Smooth muscle cell (in vitro differentiated cells): Measurements from ENCODE around the gene MAVS. TPM values are rescaled to one million over a fixed set of nuclear protein-coding genes. Genes with fewer than 3 reads are reported as not detected.

Experiments
- DNase-seq: peaks from one replicate; lab custom pipeline; 2025; ENCODE audit not compliant: unreplicated experiment; lab: John Stamatoyannopoulos, UW
- H2AFZ ChIP-seq: fragments of 200-600 bp; sonication (generic); 2 replicates; pipeline ENCODE4 v1.6.0; 2016; ENCODE audit warnings: antibody characterized with exemption, low read depth, mild to moderate bottlenecking
- H3F3A ChIP-seq: fragments of 200-600 bp; sonication (generic); 2 replicates; pipeline ENCODE4 v1.6.0; 2017; ENCODE audit warnings: antibody characterized with exemption, low read depth
- H3K27ac ChIP-seq: fragments of 200-600 bp; sonication (generic); 2 replicates; pipeline ENCODE4 v1.5.1; 2016; ENCODE audit warnings: low read depth, mild to moderate bottlenecking
- H3K27me3 ChIP-seq: fragments of 200-600 bp; sonication (generic); 2 replicates; pipeline ENCODE4 v1.6.1; 2016; ENCODE audit warnings: low read depth, mild to moderate bottlenecking
- H3K36me3 ChIP-seq: fragments of 200-600 bp; sonication (generic); 2 replicates; pipeline ENCODE4 v1.5.1; 2016; ENCODE audit warnings: low read depth
- H3K4me1 ChIP-seq: fragments of 200-600 bp; sonication (generic); 2 replicates; pipeline ENCODE4 v1.5.1; 2016; ENCODE audit warnings: low read depth
- H3K4me2 ChIP-seq: fragments of 200-600 bp; sonication (generic); 2 replicates; pipeline ENCODE4 v1.6.0; 2016; ENCODE audit warnings: mild to moderate bottlenecking
- H3K4me3 ChIP-seq: fragments of 200-600 bp; sonication (generic); 2 replicates; pipeline ENCODE4 v1.5.1; 2016; ENCODE audit warnings: mild to moderate bottlenecking
- H3K79me2 ChIP-seq: fragments of 200-600 bp; sonication (generic); 2 replicates; pipeline ENCODE4 v1.6.0; 2016; ENCODE audit warnings: low read depth, mild to moderate bottlenecking
- H3K9ac ChIP-seq: fragments of 200-600 bp; sonication (generic); 2 replicates; pipeline ENCODE4 v1.6.0; 2016; ENCODE audit warnings: low read depth
- H3K9me3 ChIP-seq: fragments of 200-600 bp; sonication (generic); replicated peaks from 2 replicates; pipeline ENCODE4 v1.5.1; 2016; ENCODE audit warnings: low read depth
- H4K20me1 ChIP-seq: fragments of 200-600 bp; sonication (generic); 2 replicates; pipeline ENCODE4 v1.6.0; 2016; ENCODE audit warnings: low read depth
- CTCF ChIP-seq: fragments of 200-600 bp; sonication (generic); IDR thresholded peaks from 2 replicates; pipeline ENCODE4 v1.5.1; 2017; ENCODE audit warnings: borderline replicate concordance, mild to moderate bottlenecking, antibody characterized with exemption; ENCODE audit not compliant: insufficient read depth, poor library complexity, severe bottlenecking
- WGBS: methylation state at CpG from one replicate; pipeline ENCODE4 v1.1.7; 2016; ENCODE audit warnings: low lambda C conversion rate; 5-methylcytosine and 5-hydroxymethylcytosine counted together
- polyA plus RNA-seq: library from polyadenylated mRNA; unstranded; fragments of >200 nt; fragmentation: Nextera tagmentation; extraction: Ambion mirVana; gene quantifications from 2 replicates; pipeline ENCODE4 v1.2.1, GENCODE V29; 2016
- total RNA-seq: library from RNA; depleted of rRNA; stranded (reverse); fragments of >200 nt; gene quantifications from 2 replicates; pipeline ENCODE4 v1.2.3, GENCODE V29; 2014

Gene MAVS
- total and polyA plus RNA-seq, 2 experiments from 2014 or later, result 7.8 to 12.5 TPM

DNA sequence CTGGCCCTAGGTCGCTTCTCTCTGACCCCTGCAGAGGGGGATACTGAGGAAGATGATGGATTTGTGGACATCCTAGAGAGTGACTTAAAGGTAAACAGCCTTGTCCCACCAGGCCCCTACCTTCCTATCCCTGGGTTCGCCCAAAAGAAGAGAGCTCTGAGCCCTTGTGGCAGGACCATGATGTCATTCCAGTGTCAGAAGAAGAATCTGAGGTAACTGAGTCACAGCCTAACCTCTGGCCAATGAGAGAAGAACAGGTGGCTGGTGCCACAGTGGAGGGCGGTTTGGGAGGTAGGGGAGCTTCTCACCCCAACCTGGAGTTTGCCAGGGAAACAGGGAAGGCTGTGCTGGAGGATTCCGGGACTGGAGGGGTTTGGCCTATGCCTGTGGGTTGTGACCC, 45.3 kb upstream of the MAVS start:
- H4K20me1 ChIP-seq, result peaks cover 5% of the 10 kb centered on the region
- H3K36me3 ChIP-seq, result no peaks in the 10 kb centered on the region
- no peak overlapping the region for H2AFZ ChIP-seq
- H3K27me3 ChIP-seq, result no peaks in the 10 kb centered on the region
- no peak overlapping the region for H3K27ac ChIP-seq
- H3K4me3 ChIP-seq, result no peak overlapping the region
- no peaks in the 10 kb centered on the region for H3K79me2 ChIP-seq
- 98% methylated on average over 4 of the region's 4 CpGs for WGBS
- H3K4me1 ChIP-seq, result peaks cover 23% of the 10 kb centered on the region
- H3K9me3 ChIP-seq, result no peaks in the 10 kb centered on the region
- TF ChIP-seq CTCF, result no peak
- DNase-seq, result no peak
- no peaks in the 10 kb centered on the region for H3F3A ChIP-seq
- no peak overlapping the region for H3K9ac ChIP-seq
- no peak overlapping the region for H3K4me2 ChIP-seq

GRCh38 chr20:3801846-3802245, 44.8 kb upstream of the MAVS start:
- Histone ChIP-seq H2AFZ (no peak overlapping the region), H3K4me2 (no peak overlapping the region), H3K27ac (no peak overlapping the region), H3K9me3 (no peaks in the 10 kb centered on the region), H4K20me1 (no peaks in the 10 kb centered on the region), H3K79me2 (no peaks in the 10 kb centered on the region), H3K36me3 (no peaks in the 10 kb centered on the region), H3K27me3 (no peaks in the 10 kb centered on the region), H3K4me3 (no peak overlapping the region), H3K4me1 (peaks cover 22% of the 10 kb centered on the region), H3K9ac (no peak overlapping the region), H3F3A (peaks cover 5% of the 10 kb centered on the region)
- no peak for TF ChIP-seq CTCF
- WGBS, result over 99% methylated on average over 13 of the region's 13 CpGs
- DNase-seq, result no peak

- H3K4me3 ChIP-seq, result no peak overlapping the region
- no peaks in the 10 kb centered on the region for H3K27me3 ChIP-seq
- peaks cover 21% of the 10 kb centered on the region for H3K4me1 ChIP-seq
- 99% methylated on average over 11 of the region's 11 CpGs for WGBS
- no peaks in the 10 kb centered on the region for H3K79me2 ChIP-seq
- peaks cover 10% of the 10 kb centered on the region for H3F3A ChIP-seq
- no peaks in the 10 kb centered on the region for H3K9me3 ChIP-seq
- H3K4me2 ChIP-seq, result no peak overlapping the region
- H2AFZ ChIP-seq, result no peak overlapping the region
- no peaks in the 10 kb centered on the region for H3K36me3 ChIP-seq
- no peak for DNase-seq
- H4K20me1 ChIP-seq, result no peaks in the 10 kb centered on the region
- H3K27ac ChIP-seq, result no peak overlapping the region
- TF ChIP-seq CTCF, result no peak
- no peak overlapping the region for H3K9ac ChIP-seq
Observed at GRCh38 chr20:3802524-3803239, 44.0 kb upstream of the MAVS start.

DNA sequence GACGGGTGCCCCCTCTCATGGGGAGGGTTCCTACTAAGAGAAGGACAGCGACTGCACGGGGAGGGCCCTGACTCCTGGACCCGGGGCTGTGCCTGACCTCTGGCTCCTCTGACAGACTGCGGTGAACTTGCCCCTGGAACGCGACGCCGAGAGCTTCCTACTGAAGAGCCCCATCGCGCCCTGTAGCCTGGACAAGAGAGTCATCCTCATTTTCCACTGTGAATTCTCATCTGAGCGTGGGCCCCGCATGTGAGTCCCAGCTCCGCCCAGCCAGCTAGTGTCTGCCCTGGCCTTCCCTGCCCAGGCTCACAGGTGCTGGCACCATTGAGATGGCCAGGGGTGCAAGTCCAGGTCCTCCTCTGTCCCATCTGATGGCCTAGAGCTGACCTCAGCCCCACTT, 43.3 kb upstream of the MAVS start:
- Histone ChIP-seq H3K79me2 (no peaks in the 10 kb centered on the region), H3K36me3 (no peaks in the 10 kb centered on the region), H3K4me2 (no peak overlapping the region), H2AFZ (no peak overlapping the region), H3K4me3 (no peak overlapping the region), H4K20me1 (no peaks in the 10 kb centered on the region), H3K27ac (no peak overlapping the region), H3K4me1 (peaks cover 21% of the 10 kb centered on the region), H3K9ac (no peak overlapping the region), H3K9me3 (no peaks in the 10 kb centered on the region), H3F3A (peaks cover 10% of the 10 kb centered on the region), H3K27me3 (no peaks in the 10 kb centered on the region)
- WGBS, result 89% methylated on average over 14 of the region's 14 CpGs
- TF ChIP-seq CTCF, result no peak
- DNase-seq, result no peak
